GM21723 (cell line): ENCODE data around the gene UBE2I.

Source experiments
- ATAC-seq: cut with Tn5 transposase; IDR thresholded peaks from one replicate; pipeline ENCODE4 v1.9.1; 2021; ENCODE audit warnings: mild to moderate bottlenecking, moderate library complexity; ENCODE audit not compliant: unreplicated experiment

Gene UBE2I

DNA sequence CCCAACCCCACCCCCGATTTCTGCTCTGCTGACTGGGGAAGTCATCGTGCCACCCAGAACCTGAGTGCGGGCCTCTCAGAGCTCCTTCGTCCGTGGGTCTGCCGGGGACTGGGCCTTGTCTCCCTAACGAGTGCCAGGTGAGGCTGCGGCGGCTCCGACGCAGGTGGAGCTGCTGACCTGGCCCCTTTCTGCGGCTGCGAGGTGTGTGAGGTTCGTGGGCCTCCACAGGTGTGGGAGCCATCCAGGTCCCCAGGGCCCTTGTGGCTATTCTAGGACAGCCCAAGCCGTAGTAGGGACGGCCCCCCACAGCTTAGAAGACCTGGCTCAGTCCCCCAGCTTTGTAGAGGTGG lies 3.0 kb downstream of the UBE2I start:
- no peak for ATAC-seq

GRCh38 chr16:1312903-1313302 lies 3.5 kb downstream of the UBE2I start:
- ATAC-seq, result no peak

DNA sequence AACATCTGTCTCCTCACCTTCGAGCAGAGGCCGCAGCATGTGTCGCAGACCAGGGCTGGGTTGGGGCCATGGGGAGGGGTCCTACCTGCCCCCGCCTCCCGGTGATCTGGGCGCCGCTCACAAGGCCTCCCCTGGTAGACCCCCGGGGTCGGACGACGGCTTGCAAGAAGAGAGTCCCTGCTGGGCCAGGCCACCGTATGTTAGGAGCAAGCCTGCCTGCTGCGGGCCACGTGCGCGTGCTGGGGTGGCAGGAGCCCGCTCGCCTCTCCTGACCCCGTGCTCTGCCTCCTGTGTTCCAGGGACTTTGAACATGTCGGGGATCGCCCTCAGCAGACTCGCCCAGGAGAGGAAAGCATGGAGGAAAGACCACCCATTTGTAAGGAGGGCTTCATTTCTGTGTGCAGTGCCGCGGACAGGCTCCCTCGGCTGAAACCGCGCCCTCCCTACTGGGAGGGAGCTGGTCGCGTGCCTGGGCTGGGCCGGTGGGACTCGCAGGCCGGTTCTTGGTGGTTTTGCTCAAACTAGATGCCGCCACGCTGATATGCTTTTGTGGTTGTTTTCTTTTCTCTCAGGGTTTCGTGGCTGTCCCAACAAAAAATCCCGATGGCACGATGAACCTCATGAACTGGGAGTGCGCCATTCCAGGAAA lies 4.4 kb downstream of the UBE2I start:
- no peak for ATAC-seq

DNA sequence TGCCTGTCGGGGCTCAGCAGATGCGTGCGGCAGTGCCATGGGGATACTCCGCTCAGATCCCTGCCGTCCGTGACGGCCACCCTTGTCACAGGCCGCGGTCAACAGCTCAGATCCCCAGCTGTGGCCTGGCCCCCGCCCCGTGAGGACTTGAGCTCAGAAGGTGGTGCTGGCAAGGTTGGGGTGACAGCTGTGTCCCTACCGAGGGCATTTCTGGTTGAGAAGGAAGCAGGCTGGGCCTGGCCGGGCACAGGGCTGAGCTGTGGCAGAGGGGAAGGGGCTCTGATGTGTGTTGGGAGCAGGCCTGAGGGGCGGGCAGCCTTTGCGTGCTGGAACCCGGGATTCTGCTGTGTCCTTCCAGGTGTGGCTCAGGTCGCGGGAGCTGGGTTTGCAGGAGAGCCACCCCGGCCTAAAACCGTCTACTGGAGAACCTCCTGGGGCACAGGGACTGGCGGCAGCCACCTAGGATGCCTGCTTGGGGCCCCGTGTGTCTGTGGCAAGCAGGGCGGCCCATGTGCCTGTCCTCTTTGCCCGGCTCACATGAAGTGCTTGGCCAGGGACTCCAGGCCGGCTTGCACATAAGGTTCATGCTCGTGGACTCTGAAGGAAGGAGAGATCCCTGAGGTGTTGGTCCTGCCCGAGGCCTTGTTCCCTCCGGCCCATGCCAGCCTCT lies 5.1 kb downstream of the UBE2I start:
- ATAC-seq, result no peak

GRCh38 chr16:1315081-1316032 lies 5.9 kb downstream of the UBE2I start:
- no peak for ATAC-seq

GRCh38 chr16:1316033-1316405 lies 6.6 kb downstream of the UBE2I start:
- ATAC-seq, result no peak

- ATAC-seq, result no peak
Observed at GRCh38 chr16:1317479-1318267, 8.2 kb downstream of the UBE2I start.

DNA sequence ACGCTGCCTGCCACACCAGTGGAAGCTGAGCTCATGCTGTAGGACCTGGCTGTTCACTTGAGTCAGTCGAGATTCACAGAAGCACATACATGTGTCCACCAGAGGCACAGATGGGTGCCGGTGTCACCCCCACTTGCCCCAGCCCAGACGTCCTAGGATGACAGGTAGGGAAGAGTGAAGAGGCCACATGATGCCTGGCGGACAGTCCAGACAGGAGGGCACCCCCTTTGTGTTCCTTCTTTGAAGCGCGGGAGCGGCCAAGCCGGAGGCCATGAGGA lies 8.8 kb downstream of the UBE2I start:
- no peak for ATAC-seq

GRCh38 chr16:1319041-1319440 lies 9.6 kb downstream of the UBE2I start:
- ATAC-seq, result no peak

DNA sequence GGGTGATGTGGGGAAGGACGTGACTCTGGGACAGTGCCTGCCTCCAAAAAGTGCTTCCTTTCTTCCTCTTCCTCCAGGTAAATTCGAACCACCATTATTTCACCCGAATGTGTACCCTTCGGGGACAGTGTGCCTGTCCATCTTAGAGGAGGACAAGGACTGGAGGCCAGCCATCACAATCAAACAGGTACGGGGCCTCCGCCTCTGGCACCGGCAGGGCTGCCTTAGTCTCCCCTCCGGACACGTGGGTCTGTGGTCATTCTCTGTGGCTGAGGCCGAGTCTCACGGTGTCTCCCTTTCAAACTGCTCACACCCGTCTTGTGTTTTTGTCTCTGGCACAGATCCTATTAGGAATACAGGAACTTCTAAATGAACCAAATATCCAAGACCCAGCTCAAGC lies 10.7 kb downstream of the UBE2I start:
- ATAC-seq, result no peak

- no peak for ATAC-seq
Observed at GRCh38 chr16:1320658-1321240, 11.3 kb downstream of the UBE2I start.

DNA sequence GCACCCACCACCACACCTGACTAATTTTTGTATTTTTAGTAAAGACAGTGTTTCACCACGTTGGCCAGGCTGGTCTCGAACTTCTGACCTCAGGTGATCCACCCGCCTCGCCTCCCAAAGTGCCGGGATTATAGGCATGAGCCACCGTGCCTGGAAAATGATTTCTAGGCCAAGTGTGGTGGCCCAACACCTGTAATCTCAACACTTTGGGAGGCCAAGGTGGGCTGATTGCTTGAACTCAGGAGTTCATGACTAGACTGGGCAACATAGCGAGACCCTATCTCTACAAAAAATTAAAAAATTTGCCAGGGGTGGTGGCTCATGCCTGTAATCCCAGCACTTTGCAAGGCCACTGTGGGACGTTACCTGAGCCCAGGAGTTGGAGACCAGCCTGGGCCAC lies 13.0 kb downstream of the UBE2I start:
- no peak for ATAC-seq

- no peak for ATAC-seq
Observed at GRCh38 chr16:1323296-1324239, 14.1 kb downstream of the UBE2I start.

- no peak for ATAC-seq
Observed at GRCh38 chr16:1324286-1324826, 14.9 kb downstream of the UBE2I start.

DNA sequence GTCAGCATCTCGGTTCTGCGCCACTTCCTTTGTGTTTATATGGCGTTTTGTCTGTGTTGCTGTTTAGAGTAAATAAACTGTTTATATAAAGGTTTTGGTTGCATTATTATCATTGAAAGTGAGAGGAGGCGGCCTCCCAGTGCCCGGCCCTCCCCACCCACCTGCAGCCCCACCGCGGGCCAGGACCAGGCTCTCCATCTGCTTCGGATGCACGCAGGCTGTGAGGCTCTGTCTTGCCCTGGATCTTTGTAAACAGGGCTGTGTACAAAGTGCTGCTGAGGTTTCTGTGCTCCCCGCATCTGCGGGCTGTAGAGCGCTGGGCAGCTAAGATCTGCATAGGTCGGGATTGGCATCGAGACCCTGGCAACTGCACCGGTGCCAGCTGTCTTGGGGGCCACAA lies 15.8 kb downstream of the UBE2I start:
- no peak for ATAC-seq

DNA sequence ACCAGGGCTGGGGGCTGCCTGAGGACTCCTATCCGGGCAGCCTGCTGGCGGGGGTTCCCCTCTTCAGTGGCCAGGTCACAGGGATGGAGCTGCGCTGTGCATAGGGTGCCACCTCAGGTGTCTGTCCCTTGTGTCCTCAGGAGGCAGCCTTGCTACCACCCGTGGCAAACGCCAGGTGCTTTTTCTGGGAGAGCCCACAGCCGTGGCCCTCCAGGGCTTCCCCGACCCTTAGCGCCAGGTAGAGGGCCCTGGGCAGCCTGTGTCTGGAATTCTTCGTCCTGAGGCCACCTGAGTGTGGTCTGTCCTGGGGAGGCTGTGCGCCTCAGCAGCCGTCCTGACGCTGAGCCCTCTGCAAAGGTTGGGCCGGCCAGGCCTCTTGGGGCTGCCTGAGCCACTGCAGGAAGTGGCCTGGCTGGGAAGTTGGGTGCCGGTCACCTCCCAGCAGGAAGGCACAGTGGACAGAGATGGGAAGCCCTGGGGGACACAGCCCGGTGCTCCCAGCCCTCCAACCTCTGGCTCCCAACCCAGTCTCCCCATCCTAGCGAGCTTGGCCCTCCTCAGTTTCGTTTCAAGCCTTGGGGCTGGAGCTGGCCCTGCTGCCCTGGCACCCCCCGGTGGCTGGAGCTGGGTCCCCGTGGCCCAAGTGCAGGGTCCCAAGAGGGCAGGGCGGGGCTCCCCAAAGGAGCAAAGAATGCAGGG lies 16.4 kb downstream of the UBE2I start:
- no peak for ATAC-seq

GRCh38 chr16:1326391-1326790 lies 17.0 kb downstream of the UBE2I start:
- ATAC-seq, result no peak

DNA sequence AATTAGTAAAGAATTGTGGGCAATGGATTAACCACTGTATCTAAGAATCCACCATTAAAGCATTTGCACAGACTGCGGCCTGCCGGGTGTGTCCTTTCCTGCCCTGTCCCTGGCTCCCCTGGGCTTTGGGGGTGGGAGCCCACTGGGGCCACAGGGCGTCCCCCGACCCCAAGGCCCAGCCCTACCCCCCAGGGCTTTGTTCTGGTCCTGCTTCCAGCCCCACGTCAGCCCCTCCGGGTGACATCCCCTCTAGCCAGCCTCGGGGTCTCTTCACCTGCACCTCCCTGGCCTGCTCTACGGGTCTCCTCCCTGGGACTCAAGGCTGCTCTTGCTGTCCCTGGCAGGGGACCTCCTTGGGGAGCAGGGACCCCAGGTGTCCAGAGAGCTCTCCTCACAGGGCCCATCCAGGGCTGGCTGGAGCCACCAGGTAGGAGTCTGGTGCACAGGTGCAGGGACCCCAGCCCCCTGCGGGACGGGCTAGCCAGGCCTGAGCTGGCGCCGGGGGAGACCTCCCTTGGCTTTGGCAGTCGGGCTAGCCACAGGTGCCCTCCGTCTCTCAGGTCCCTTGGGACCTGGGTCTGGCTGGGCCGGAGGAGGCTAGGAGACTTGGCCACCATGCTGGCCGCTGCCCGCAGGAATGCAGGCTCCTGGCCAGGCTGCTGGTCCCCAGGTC lies 17.6 kb downstream of the UBE2I start:
- ATAC-seq, result no peak

DNA sequence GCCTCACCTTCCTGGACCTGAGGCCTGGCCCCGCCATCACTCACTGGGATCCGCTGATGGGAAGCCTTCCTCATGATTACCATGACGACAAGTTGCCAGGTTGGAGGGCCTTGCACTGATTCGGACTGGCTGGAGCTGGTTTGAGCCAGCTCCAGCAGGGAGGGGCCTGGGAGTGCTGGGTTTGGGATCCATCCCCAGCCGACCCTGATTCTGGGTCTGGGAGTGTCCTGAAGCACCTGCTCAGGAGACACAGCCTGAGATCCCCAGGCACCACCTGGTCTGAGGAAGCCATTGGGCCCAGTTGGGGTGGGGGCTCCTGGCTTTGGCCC lies 18.1 kb downstream of the UBE2I start:
- ATAC-seq, result no peak
